K562 (cell line): ENCODE data around the gene MGST3. TPM values are rescaled to one million over a fixed set of nuclear protein-coding genes. Genes with fewer than 3 reads are reported as not detected.

Source experiments
- ARID1B ChIP-seq: fragments of 450-650 bp; IDR thresholded peaks from 2 replicates; pipeline ENCODE4 v1.6.1; 2016; ENCODE audit warnings: antibody characterized with exemption, mild to moderate bottlenecking, inconsistent platforms
- CTBP1 ChIP-seq: fragments of 450-650 bp; IDR thresholded peaks from 2 replicates; pipeline ENCODE4 v1.6.1; 2016; ENCODE audit warnings: borderline replicate concordance
- EHMT2 ChIP-seq: fragments of 450-650 bp; IDR thresholded peaks from 2 replicates; pipeline ENCODE4 v1.6.1; 2018; ENCODE audit warnings: antibody characterized with exemption
- EWSR1 ChIP-seq: fragments of 450-650 bp; IDR thresholded peaks from 2 replicates; pipeline ENCODE4 v1.6.1; 2018; ENCODE audit warnings: borderline replicate concordance, mild to moderate bottlenecking, low read depth, moderate library complexity; ENCODE audit not compliant: partially characterized antibody
- KDM1A ChIP-seq, 2 experiments: fragments of 450-650 bp; IDR thresholded peaks; 2 replicates each; pipeline ENCODE4 v1.6.1; 2016; ENCODE audit warnings: mild to moderate bottlenecking in 2 of 2
- KHSRP ChIP-seq: fragments of 450-650 bp; IDR thresholded peaks from 2 replicates; pipeline ENCODE4 v1.6.1; 2017
- SIRT6 ChIP-seq: IDR thresholded peaks from one replicate; pipeline ENCODE4 v1.6.1; 2012; ENCODE audit warnings: low read depth, mild to moderate bottlenecking, control low read depth, inconsistent platforms, low read length, moderate library complexity
- STAG1 ChIP-seq: sonication (generic); formaldehyde crosslinking; IDR thresholded peaks from 2 replicates; pipeline ENCODE4 v1.5.0; 2020; ENCODE audit warnings: missing genetic modification reagents, borderline replicate concordance
- TRIM28 ChIP-seq: fragments of 450-650 bp; IDR thresholded peaks from 2 replicates; pipeline ENCODE4 v1.6.1; 2017
- polyA plus RNA-seq, 8 experiments: library from polyadenylated mRNA; depleted of rRNA in 4 of 8; stranded (reverse) in 5 of 8; unstranded in 3 of 8; fragments of >200 nt; fragmentation: Nextera tagmentation in 2 of 8; fragmentation: Illumina TruSeq in 1 of 8; extraction: Ambion mirVana in 2 of 8; extraction: Trizol in 1 of 8; gene quantifications; 2 replicates each; pipeline versions ENCODE4 v1.2.1 to v1.2.3, GENCODE V29; 2011 to 2014; ENCODE audit warnings: inconsistent platforms in 1 of 8, missing spikeins in 1 of 8
- total RNA-seq, 7 experiments: library from RNA; depleted of rRNA in 6 of 7; stranded (reverse); fragments of >200 nt in 6 of 7; fragmentation: Illumina TruSeq in 2 of 7; extraction: Trizol in 2 of 7; gene quantifications; 2 replicates each; pipeline versions ENCODE4 v1.2.1 to v1.2.3, GENCODE V29; 2011 to 2021; ENCODE audit warnings: low replicate concordance in 1 of 7
- TF ChIP-seq, protein P1 (sequence below): fragments of 250-450 bp; sonication (Bioruptor Pico); IDR thresholded peaks from 2 replicates; pipeline ENCODE4 v1.4.0; 2020; ENCODE audit warnings: mild to moderate bottlenecking, moderate library complexity
- TF ChIP-seq, protein P2 (sequence below): fragments of 250-450 bp; sonication (Bioruptor Pico); IDR thresholded peaks from 2 replicates; pipeline ENCODE4 v1.9.0; 2021; ENCODE audit warnings: mild to moderate bottlenecking, inconsistent platforms

Gene MGST3
- total and polyA plus RNA-seq, 9 of the 15 experiments (the other 6 are each of a cell fraction or from before 2014, with no cell fraction given) = 70.7 to 287 (median 105) TPM

- TF ChIP-seq, protein P1, sequence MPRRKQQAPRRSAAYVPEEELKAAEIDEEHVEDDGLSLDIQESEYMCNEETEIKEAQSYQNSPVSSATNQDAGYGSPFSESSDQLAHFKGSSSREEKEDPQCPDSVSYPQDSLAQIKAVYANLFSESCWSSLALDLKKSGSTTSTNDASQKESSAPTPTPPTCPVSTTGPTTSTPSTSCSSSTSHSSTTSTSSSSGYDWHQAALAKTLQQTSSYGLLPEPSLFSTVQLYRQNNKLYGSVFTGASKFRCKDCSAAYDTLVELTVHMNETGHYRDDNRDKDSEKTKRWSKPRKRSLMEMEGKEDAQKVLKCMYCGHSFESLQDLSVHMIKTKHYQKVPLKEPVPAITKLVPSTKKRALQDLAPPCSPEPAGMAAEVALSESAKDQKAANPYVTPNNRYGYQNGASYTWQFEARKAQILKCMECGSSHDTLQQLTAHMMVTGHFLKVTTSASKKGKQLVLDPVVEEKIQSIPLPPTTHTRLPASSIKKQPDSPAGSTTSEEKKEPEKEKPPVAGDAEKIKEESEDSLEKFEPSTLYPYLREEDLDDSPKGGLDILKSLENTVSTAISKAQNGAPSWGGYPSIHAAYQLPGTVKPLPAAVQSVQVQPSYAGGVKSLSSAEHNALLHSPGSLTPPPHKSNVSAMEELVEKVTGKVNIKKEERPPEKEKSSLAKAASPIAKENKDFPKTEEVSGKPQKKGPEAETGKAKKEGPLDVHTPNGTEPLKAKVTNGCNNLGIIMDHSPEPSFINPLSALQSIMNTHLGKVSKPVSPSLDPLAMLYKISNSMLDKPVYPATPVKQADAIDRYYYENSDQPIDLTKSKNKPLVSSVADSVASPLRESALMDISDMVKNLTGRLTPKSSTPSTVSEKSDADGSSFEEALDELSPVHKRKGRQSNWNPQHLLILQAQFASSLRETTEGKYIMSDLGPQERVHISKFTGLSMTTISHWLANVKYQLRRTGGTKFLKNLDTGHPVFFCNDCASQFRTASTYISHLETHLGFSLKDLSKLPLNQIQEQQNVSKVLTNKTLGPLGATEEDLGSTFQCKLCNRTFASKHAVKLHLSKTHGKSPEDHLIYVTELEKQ (CRISPR knock-in tag) = no peak
- no peak for TF ChIP-seq SIRT6
- TF ChIP-seq EHMT2 = no peak
- TF ChIP-seq ARID1B = no peak
- TF ChIP-seq STAG1 (CRISPR knock-in tag) = no peak
- TF ChIP-seq, protein P2, sequence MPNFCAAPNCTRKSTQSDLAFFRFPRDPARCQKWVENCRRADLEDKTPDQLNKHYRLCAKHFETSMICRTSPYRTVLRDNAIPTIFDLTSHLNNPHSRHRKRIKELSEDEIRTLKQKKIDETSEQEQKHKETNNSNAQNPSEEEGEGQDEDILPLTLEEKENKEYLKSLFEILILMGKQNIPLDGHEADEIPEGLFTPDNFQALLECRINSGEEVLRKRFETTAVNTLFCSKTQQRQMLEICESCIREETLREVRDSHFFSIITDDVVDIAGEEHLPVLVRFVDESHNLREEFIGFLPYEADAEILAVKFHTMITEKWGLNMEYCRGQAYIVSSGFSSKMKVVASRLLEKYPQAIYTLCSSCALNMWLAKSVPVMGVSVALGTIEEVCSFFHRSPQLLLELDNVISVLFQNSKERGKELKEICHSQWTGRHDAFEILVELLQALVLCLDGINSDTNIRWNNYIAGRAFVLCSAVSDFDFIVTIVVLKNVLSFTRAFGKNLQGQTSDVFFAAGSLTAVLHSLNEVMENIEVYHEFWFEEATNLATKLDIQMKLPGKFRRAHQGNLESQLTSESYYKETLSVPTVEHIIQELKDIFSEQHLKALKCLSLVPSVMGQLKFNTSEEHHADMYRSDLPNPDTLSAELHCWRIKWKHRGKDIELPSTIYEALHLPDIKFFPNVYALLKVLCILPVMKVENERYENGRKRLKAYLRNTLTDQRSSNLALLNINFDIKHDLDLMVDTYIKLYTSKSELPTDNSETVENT = no peak
- no peak for TF ChIP-seq TRIM28
- TF ChIP-seq KDM1A (IDR thresholded peaks at IDR 0.05) = no peak
- TF ChIP-seq KHSRP = no peak
- TF ChIP-seq CTBP1 = no peak
- TF ChIP-seq EWSR1 = no peak
These were observed 1.9 kb upstream of the MGST3 start (continued) for GRCh38 chr1:165629151-165629550.
